ENCODE results near the gene VOPP1.
A peak's percentile ranks its signal among the peaks of the same experiment; 100 is the strongest.

VOPP1 gene

GRCh38 chr7:55553024-55553345, 19.3 kb downstream of the VOPP1 start:
- DNase-seq: no peak

- DNase-seq: no peak
Measured at GRCh38 chr7:55552320-55553023, 19.8 kb downstream of the VOPP1 start.

DNA sequence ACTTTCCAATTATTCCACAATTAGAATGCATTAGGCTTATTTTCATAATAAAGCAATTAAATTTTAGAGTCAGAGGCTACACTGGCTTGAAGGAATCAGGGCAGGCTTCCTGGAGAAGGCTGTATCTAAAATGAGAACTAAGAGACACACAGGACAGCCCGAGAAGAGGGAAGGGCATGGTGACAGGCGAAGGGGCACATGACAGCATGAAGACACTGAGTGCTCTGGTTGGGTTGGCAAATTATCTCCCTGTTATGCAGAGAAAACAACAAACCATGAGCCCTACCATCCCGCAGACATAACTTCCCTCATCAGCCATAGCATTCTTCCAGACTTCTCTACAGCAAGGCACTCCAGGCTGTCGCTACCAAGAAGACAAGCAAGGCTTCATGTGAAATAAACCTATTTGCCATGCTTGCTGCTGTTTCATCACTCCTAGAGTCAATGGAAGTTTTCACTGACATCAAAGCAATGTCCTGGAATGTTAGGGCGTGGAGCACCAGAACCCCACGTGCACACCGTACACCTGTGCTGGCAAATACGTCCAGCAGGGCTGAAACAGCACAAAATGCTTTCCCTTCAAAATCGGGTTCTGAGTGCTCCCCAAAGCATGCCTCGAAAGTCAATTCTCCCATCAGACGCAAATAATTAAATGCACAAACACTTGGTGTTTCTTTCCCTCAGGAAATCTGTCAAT, 21.3 kb downstream of the VOPP1 start:
- no peak for DNase-seq

GRCh38 chr7:55550010-55550663, 22.2 kb downstream of the VOPP1 start:
- DNase-seq: peak; percentile 45

GRCh38 chr7:55549457-55549856, 22.8 kb downstream of the VOPP1 start:
- no peak for DNase-seq

- DNase-seq: no peak
Measured at GRCh38 chr7:55548295-55548731, 24.0 kb downstream of the VOPP1 start.

DNA sequence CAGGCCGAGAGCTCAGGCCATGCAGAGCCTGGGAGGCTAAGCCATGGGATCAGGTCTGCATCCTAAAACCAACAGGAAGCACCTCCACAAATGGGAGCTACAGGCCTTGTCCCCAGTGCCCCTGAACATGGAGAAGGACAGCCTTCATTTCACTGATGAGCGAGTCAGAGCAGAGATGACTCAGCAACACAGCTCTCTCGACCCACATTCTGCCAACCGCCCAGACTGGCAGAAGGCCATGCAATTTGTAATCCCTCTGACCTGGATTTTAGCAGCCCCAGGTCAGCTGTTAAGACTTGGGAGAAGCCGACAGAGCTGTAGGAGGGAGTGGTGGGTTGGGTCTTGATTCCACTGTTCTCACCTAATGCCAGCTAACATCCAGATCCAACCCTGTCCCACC, 25.5 kb downstream of the VOPP1 start:
- DNase-seq: peak; percentile 50

GRCh38 chr7:55545496-55545895, 26.8 kb downstream of the VOPP1 start:
- no peak for DNase-seq

- DNase-seq: no peak
Measured at GRCh38 chr7:55540226-55540858, 32.0 kb downstream of the VOPP1 start.

GRCh38 chr7:55539380-55539779, 32.9 kb downstream of the VOPP1 start:
- DNase-seq: no peak

GRCh38 chr7:55538538-55538937, 33.8 kb downstream of the VOPP1 start:
- DNase-seq: no peak

DNA sequence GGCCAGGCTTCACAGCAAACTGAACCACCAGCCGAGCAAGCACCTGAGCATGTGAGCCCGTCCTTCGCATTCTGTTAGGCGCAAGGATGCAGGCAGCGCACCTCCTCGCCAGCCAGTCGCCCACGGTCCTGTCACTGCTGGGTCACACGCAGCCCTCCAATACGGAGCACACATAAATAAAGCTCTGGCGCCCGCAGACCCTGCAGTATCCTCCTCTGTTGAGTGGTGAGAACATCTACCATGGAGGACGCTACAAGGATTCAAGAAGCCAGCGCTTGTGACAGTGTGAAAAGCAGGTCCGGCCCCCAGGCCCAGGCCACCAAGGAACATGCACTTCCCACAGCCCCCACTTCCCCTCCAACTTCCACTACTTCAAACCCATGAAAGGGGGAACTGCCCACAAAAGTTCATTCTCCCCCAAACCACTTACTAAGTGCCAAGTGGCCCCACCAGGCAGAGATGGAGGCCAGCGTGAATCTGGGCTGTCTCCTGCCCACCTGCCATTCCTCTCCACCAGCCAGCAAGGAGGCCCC, 34.8 kb downstream of the VOPP1 start:
- no peak for DNase-seq

DNA sequence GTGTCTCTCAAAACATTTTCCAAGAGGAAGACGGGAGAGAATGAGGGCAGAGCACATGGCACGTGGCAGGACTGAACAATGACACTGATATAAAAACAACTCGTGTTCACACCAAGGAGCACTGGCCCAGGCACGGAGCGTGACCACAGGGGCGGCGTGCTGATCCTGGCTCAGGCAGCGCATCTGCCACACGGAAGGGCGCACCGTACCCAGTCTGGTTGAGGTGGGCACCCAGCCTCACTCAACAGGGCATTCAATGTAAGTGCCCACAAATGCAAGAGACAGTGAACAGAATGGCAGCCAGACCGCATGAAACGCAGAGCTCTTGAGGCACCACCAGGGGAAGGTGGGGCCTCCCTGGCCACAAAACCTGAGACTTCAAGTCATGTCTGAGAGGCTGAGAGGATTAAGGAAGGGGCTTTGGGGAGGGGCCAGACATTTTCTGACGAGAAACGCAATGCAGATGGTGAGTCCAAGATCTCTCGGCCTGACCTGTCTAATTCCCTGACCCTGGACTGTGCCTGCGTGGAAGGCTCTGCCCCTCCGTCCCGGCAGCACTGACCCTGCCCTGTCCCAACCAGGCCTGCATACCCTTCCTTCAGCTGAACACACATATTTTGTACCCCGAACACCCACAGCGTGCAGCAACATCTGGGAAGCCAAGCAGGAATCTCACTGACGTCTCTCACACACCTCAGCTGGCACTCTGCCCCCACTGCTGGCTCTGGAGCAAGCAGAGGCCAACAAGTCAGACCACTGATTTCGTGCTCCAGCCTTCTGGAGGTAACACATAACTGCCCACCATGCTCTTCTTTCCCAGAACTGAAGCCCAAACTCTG, 35.5 kb downstream of the VOPP1 start:
- no peak for DNase-seq

- DNase-seq: no peak
Measured at GRCh38 chr7:55535617-55536016, 36.7 kb downstream of the VOPP1 start.

DNA sequence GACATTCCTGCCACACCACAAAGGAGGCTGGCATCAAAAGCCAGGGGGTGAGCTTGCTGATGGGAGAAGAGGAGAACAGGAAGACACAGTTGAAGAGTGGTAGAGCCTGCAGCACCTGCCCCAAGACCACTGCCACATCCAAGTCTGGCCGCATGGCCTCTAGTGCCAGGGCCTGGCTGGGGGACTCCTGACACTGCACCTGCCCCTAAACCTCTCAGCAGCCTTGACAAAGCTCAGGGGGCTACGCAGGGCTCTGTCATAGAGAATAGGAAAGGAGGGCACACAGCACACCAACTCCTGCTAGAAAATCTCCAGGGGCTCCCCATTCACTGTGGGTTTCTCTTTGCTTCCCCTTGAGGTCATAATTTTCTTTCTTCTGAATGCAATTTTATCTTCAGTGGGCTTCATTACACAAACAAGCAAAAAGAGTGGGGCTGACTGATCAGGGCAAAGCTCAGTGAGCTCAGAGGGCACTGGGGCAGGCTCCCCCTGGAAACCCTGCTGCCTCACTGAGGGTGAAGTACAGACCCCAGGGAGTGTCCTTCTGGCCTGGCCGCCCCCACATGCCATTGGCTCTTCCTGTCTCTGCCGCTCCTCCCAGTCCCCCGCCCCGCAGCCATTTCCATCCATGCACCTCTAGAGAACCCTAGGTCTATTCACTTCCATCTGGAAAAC, 37.2 kb downstream of the VOPP1 start:
- DNase-seq: no peak

- DNase-seq: no peak
Measured at GRCh38 chr7:55534262-55534915, 37.9 kb downstream of the VOPP1 start.

DNA sequence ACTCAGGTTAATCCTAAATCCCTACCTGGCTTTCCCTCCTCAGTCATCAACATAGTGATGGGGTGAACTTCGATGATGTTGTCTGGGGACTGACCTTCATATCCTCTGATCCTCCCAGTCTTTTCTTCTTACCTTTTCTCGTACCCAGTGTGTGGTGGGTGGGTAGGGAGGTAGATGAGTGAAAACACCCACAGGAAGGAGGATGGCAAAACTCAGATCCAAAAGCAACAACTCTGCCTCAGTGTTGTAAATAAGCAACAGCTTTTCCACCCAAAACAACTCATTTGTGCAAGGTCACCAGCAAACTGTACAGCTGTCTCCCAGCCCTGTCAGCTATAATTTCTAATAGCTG, 38.6 kb downstream of the VOPP1 start:
- DNase-seq: no peak

- DNase-seq: no peak
Measured at GRCh38 chr7:55533050-55533728, 39.1 kb downstream of the VOPP1 start.

GRCh38 chr7:55532150-55532917, 40.0 kb downstream of the VOPP1 start:
- DNase-seq: no peak

DNA sequence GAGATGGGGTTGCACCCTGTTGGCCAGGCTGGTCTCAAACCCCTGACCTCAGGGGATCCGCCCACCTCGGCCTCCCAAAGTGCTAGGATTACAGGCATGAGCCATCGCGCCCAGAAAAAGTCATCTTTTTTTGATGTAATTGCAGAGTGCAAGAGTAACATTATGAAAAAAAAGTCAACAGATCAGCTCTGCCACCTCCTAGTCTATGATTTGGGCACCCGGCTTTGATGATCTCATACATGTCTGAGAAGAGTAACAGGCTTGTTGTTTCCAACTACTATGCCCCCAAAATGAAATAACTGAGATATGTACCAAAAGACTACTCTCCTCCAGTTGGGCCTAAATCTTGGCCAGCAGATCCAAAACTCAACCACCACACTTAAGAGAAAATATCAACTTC, 40.8 kb downstream of the VOPP1 start:
- DNase-seq: no peak
